Endothelial cell (in vitro differentiated cells): ENCODE results near the gene UCP3. TPM values are rescaled to one million over a fixed set of nuclear protein-coding genes. Genes with fewer than 3 reads are reported as not detected.

Source experiments
- DNase-seq: peaks from one replicate; pipeline ENCODE4 v3.0.0; 2021; ENCODE audit warnings: low spot score
- H3K27ac Mint-ChIP-seq: one replicate; pipeline ENCODE4 v1.8.0; 2021; ENCODE audit warnings: mixed read lengths, inconsistent platforms; ENCODE audit not compliant: unreplicated experiment
- H3K27me3 Mint-ChIP-seq: one replicate; pipeline ENCODE4 v1.8.0; 2021; ENCODE audit warnings: mild to moderate bottlenecking, moderate library complexity, mixed read lengths, inconsistent platforms; ENCODE audit not compliant: unreplicated experiment
- H3K36me3 Mint-ChIP-seq: one replicate; pipeline ENCODE4 v1.8.0; 2021; ENCODE audit warnings: mild to moderate bottlenecking, low read depth, mixed read lengths, inconsistent platforms; ENCODE audit not compliant: unreplicated experiment
- H3K4me1 Mint-ChIP-seq: one replicate; pipeline ENCODE4 v1.8.0; 2021; ENCODE audit warnings: mild to moderate bottlenecking, mixed read lengths, inconsistent platforms; ENCODE audit not compliant: unreplicated experiment
- H3K4me3 Mint-ChIP-seq: one replicate; pipeline ENCODE4 v1.8.0; 2021; ENCODE audit warnings: mild to moderate bottlenecking, mixed read lengths, inconsistent platforms; ENCODE audit not compliant: unreplicated experiment
- H3K9me3 Mint-ChIP-seq: one replicate; pipeline ENCODE4 v1.8.0; 2021; ENCODE audit warnings: mixed read lengths, inconsistent platforms; ENCODE audit not compliant: unreplicated experiment
- long read RNA-seq: library from polyadenylated mRNA; unstranded; transcript quantifications from one replicate; pipeline ENCODE4 v2.0.0, GENCODE V29; 2020; ENCODE audit not compliant: unreplicated experiment
- total RNA-seq: library from RNA; stranded (reverse); fragmentation: NEBNext Ultra II Directional; extraction: Animal tissue kit (Norgen Biotek cat#: 25700); gene quantifications from one replicate; pipeline ENCODE4 v1.2.1, GENCODE V29; 2021; ENCODE audit not compliant: unreplicated experiment
- TF ChIP-seq, protein P1 (sequence below): fragments of 200-600 bp; sonication (generic); IDR thresholded peaks from one replicate; pipeline ENCODE4 v1.5.0; 2021; ENCODE audit warnings: antibody characterized with exemption; ENCODE audit not compliant: unreplicated experiment

UCP3 gene, protein sequence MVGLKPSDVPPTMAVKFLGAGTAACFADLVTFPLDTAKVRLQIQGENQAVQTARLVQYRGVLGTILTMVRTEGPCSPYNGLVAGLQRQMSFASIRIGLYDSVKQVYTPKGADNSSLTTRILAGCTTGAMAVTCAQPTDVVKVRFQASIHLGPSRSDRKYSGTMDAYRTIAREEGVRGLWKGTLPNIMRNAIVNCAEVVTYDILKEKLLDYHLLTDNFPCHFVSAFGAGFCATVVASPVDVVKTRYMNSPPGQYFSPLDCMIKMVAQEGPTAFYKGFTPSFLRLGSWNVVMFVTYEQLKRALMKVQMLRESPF
- 1.6 TPM for total RNA-seq
- long read RNA-seq: 0 reads

DNA sequence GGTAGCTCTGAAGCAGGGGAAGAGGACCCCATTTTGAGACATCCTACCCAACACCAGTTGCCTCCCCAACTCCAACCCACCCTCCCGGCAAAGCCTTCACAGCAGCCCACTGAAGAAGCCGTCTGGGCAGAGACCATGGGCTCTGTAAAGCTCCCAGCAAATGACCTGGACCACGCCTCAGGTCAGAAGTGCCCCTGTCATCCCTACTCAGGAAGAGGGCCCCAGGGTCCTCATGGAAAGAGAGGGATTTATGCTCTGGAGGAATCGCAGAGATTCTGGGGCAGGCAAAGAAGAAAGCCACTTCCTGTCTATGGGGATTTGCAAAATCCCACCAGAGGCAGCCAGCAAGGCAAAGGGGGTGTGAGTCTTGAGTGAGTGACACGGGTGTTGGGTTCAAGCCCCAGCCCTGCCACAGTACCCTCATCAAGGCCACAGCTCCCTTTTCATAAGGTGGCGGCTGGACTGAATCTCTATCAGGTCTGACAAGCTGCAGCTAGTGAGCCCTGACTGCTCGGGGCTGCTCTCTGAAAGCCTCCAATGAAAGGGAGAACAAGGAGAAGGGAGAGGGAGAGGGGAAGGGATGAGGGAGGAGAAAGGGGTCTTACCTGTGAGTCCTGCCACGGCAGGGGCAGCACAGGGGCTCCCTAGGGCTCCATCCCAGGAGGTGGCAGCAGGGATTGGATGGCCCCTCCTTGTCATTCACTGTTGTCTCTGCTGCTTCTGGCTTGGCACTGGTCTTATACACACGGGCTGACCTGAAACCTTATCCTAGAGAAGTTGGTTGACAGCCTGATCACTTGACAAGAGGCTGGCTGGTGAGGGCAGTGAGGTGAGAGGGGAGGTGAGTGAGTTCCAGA, at the start of gene UCP3:
UCP3 (minus strand) TSS at position 713 of the 857 bp plus-strand sequence. CDS start 2,043 bp downstream, outside the sequence.
- DNase-seq: no peak
- Mint-ChIP-seq H3K9me3 (no peaks in the 10 kb centered on the region), H3K4me1 (peaks cover 3% of the 10 kb centered on the region), H3K4me3 (no peak within 1 kb of the TSS), H3K27me3 (peaks cover 4% of the 10 kb centered on the region), H3K36me3 (peaks cover 11% of the 10 kb centered on the region), H3K27ac (no peak within 1 kb of the TSS)
- TF ChIP-seq, protein P1, sequence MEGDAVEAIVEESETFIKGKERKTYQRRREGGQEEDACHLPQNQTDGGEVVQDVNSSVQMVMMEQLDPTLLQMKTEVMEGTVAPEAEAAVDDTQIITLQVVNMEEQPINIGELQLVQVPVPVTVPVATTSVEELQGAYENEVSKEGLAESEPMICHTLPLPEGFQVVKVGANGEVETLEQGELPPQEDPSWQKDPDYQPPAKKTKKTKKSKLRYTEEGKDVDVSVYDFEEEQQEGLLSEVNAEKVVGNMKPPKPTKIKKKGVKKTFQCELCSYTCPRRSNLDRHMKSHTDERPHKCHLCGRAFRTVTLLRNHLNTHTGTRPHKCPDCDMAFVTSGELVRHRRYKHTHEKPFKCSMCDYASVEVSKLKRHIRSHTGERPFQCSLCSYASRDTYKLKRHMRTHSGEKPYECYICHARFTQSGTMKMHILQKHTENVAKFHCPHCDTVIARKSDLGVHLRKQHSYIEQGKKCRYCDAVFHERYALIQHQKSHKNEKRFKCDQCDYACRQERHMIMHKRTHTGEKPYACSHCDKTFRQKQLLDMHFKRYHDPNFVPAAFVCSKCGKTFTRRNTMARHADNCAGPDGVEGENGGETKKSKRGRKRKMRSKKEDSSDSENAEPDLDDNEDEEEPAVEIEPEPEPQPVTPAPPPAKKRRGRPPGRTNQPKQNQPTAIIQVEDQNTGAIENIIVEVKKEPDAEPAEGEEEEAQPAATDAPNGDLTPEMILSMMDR: no peak

DNA sequence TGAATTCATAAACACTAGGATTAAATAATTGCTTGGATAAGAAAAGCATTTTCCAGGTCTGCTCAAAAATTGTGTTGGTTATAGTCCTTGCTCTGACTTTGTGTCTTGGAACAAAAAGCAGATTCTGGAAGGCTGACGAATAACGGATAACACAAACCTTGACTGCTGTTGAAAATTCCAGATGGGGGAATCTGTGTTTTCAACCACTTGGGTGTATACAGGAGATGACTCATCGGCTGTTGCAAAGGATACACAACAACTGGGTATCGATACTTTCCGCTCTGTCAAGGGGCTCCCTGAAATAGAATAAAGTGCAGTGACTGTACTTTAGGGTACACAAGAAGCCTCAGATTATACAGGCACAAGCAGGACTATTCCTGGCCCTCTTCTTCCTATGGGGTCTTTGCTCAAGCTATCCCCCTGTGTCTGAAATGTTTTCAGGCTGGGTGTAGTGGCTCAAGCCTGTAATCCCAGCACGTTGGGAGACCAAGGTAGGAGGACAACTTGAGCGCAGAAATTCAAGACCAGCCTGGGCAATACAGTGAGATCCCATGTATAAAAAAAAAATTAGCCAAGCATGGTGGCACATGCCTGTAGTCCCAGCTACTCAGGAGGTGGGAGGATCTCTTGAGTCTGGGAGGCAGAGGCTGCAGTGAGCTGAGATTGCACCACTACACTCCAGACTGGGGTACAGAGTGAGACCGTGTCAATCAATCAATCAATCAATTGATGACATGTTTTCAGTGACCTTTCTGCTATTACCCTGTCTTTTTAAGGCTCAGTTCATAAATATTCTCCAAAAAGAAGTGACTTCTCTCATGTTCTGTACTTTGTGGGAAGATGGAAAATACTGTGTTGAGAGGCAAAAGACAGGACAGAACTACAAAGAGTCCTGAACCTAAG, 48.6 kb upstream of the UCP3 start:
- Mint-ChIP-seq H3K4me3 (no peak overlapping the region), H3K36me3 (peaks cover 16% of the 10 kb centered on the region), H3K27ac (no peak overlapping the region), H3K9me3 (no peaks in the 10 kb centered on the region), H3K27me3 (no peaks in the 10 kb centered on the region), H3K4me1 (peaks cover 3% of the 10 kb centered on the region)
- no peak for DNase-seq
- TF ChIP-seq, protein P1: no peak

DNA sequence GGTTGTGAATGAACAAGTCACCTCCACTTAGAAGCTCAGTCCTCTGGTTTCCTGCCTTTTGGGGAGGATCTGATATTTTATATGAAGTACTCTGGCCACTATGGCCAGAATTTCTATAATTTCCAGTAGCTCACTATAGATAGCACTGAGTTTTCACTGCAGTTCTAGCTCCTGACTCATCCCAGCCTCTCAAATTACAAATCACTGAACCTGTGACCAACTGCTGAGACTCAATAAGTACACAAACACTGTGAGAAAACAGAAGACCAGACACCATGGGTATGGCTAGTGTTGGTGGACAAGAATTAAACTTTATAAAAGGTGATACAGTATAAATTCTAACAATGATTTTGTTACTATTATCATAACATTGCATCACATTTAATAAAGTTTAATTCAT, 47.1 kb upstream of the UCP3 start:
- Mint-ChIP-seq H3K4me1 (peaks cover 3% of the 10 kb centered on the region), H3K27ac (no peak overlapping the region), H3K27me3 (no peaks in the 10 kb centered on the region), H3K9me3 (no peaks in the 10 kb centered on the region), H3K4me3 (no peak overlapping the region), H3K36me3 (peaks cover 14% of the 10 kb centered on the region)
- no peak for DNase-seq
- TF ChIP-seq, protein P1: no peak

DNA sequence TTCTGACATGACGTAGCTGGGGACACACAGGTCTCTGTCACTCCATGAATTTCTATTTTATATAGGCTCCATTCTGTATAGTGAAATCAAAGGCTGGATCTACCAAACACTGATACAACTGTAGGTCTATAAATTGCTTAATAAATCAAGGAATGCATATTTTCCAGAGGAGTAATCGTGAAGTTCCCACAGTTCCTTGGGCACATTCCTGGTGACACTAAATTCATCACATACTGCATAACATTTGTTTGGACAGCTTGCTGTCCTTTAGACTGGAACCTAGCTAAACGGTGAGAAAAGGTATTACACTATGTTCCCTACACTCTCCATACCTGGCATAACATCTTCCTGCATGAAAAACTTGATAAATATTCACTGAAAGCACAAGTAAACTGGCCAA, 41.6 kb upstream of the UCP3 start:
- H3K27ac Mint-ChIP-seq: no peak overlapping the region
- TF ChIP-seq, protein P1: no peak
- no peaks in the 10 kb centered on the region for H3K9me3 Mint-ChIP-seq
- H3K27me3 Mint-ChIP-seq: no peaks in the 10 kb centered on the region
- peaks cover 12% of the 10 kb centered on the region for H3K36me3 Mint-ChIP-seq
- H3K4me3 Mint-ChIP-seq: no peak overlapping the region
- peaks cover 3% of the 10 kb centered on the region for H3K4me1 Mint-ChIP-seq
- no peak for DNase-seq
